ENCODE data around the gene MLXIPL. TPM values are rescaled to one million over a fixed set of nuclear protein-coding genes. Genes with fewer than 3 reads are reported as not detected.

The MLXIPL gene
- total RNA-seq, 1 experiment from 2014 or later, result 6.1 TPM

- H3K56ac ChIP-seq (ENCODE audit: insufficient read length, low read depth, low read length), result no peak overlapping the region
- H2BK20ac ChIP-seq (ENCODE audit: low read depth, low read length, poor library complexity, severe bottlenecking), result no peak overlapping the region
- H3K79me2 ChIP-seq (ENCODE audit: insufficient read depth, low read length), result no peaks in the 10 kb centered on the region
- H3K4me1 Mint-ChIP-seq, result peaks cover 9 to 30% of the 10 kb centered on the region in 2 experiments
- H4K20me1 ChIP-seq (ENCODE audit: control insufficient read depth, insufficient read depth, insufficient read length), result no peaks in the 10 kb centered on the region
- no peak overlapping the region for H4K5ac ChIP-seq (ENCODE audit: insufficient read length, low read depth, low read length)
- H2BK12ac ChIP-seq (ENCODE audit: insufficient read length, low read depth, low read length), result no peak overlapping the region
- peaks cover 0 to 1% (median 0%) of the 10 kb centered on the region in 3 experiments; a peak in 2 of 7 replicates for H3K36me3 Mint-ChIP-seq (ENCODE audit: insufficient read depth in 1 of 3, low read depth in 3 of 3)
- TF ChIP-seq CTCF (conservative IDR thresholded peaks at IDR 0.05), result no peak
- H4K8ac ChIP-seq (replicated peaks; ENCODE audit: insufficient read length, low read depth, low read length), result no peak overlapping the region
- 0 out of 2 replicates have a peak, but pooled peaks cover 3% of the 10 kb centered on the region for H3K4me1 ChIP-seq (ENCODE audit: insufficient read depth, low read length)
- H3K18ac ChIP-seq (ENCODE audit: insufficient read length, low read depth, low read length), result no peak overlapping the region
- no peak overlapping the region for H2BK15ac ChIP-seq (ENCODE audit: low read depth, low read length)
- H3K9me3 ChIP-seq (ENCODE audit: control insufficient read depth, low read depth, low read length), result no peaks in the 10 kb centered on the region
- H3K9ac ChIP-seq (ENCODE audit: extremely low read depth, insufficient read length, low read length), result no peak overlapping the region
- H3K27ac Mint-ChIP-seq, result no peak overlapping the region
- H4K91ac ChIP-seq (ENCODE audit: insufficient read length, low read depth, low read length), result no peak overlapping the region
- H3K9me3 Mint-ChIP-seq, result peaks cover 0 to 4% of the 10 kb centered on the region in 2 experiments; a peak in 2 of 5 replicates
- H2AFZ ChIP-seq (ENCODE audit: low read length), result no peak overlapping the region
- no peaks in the 10 kb centered on the region for H3K79me1 ChIP-seq (ENCODE audit: insufficient read depth, low read depth, low read length, poor library complexity, severe bottlenecking)
- H3K23me2 ChIP-seq (ENCODE audit: insufficient read length, low read depth, low read length, poor library complexity, severe bottlenecking), result peaks cover 8% of the 10 kb centered on the region
- no peak overlapping the region for H3K4ac ChIP-seq (ENCODE audit: low read depth, low read length)
- DNase-seq, result no peak
- no peak overlapping the region for H3K4me2 ChIP-seq (ENCODE audit: insufficient read depth, insufficient read length, low read length)
- H3K27ac ChIP-seq (ENCODE audit: insufficient read length, low read depth, low read length), result no peak overlapping the region
- no peak overlapping the region for H3T11ph ChIP-seq (ENCODE audit: low read length)
- H3K4me3 Mint-ChIP-seq, result no peak overlapping the region
- no peak overlapping the region for H2BK5ac ChIP-seq (ENCODE audit: insufficient read length, low read length)
- H3K23ac ChIP-seq (ENCODE audit: insufficient read length, low read depth, low read length), result no peak overlapping the region
- H3K14ac ChIP-seq (ENCODE audit: insufficient read depth, low read length), result no peak overlapping the region
- H2AK5ac ChIP-seq (ENCODE audit: insufficient read length, low read length), result no peak overlapping the region
- H3K27me3 Mint-ChIP-seq (ENCODE audit: low read depth), result peaks cover 67% of the 10 kb centered on the region
- no peak overlapping the region for H2BK120ac ChIP-seq (ENCODE audit: low read depth, low read length, poor library complexity, severe bottlenecking)
- no CpG with 5 or more reads among the region's 4 CpGs for WGBS (ENCODE audit: extremely low coverage, insufficient read length, low lambda C conversion rate)
- peaks cover 4% of the 10 kb centered on the region; the same call in 1 of the 2 replicates for H3K27me3 ChIP-seq (ENCODE audit: insufficient read depth, low read length)
These were observed 21.4 kb upstream of the MLXIPL start for GRCh38 chr7:73645643-73646174.

Data from H9 (cell line).